ENCODE measurements around the gene APLF. TPM values are rescaled to one million over a fixed set of nuclear protein-coding genes. Genes with fewer than 3 reads are reported as not detected.

APLF gene
- total RNA-seq, 1 donor, result 8.6 TPM

DNA sequence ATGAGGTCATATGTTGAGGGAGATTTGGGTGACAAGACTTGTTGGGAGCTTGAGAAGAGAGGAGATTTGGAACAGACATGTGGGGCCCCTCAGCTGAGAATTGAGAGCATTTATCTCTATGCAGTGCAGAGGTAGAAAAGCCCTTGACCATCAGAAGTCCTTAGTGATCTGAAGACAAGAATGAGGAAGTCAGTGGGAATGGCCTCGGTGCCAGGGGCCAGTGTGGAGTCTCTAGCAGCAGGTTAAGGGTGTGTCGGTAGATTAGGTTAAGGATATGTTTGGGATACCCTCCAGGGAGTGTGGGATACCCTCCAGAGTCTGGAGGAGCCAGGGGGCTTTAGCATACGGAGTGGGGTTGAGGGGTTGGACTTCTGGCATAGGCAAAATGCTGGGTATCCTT, 41.9 kb upstream of the APLF start:
- DNase-seq (ENCODE audit: low read depth), result no peak
- no peak overlapping the region for H3K4me3 ChIP-seq (ENCODE audit: low read depth, low read length)
- TF ChIP-seq, protein P1, sequence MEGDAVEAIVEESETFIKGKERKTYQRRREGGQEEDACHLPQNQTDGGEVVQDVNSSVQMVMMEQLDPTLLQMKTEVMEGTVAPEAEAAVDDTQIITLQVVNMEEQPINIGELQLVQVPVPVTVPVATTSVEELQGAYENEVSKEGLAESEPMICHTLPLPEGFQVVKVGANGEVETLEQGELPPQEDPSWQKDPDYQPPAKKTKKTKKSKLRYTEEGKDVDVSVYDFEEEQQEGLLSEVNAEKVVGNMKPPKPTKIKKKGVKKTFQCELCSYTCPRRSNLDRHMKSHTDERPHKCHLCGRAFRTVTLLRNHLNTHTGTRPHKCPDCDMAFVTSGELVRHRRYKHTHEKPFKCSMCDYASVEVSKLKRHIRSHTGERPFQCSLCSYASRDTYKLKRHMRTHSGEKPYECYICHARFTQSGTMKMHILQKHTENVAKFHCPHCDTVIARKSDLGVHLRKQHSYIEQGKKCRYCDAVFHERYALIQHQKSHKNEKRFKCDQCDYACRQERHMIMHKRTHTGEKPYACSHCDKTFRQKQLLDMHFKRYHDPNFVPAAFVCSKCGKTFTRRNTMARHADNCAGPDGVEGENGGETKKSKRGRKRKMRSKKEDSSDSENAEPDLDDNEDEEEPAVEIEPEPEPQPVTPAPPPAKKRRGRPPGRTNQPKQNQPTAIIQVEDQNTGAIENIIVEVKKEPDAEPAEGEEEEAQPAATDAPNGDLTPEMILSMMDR (IDR thresholded peaks at IDR 0.05; ENCODE audit: insufficient read depth, low read depth, low read length), result no peak

DNA sequence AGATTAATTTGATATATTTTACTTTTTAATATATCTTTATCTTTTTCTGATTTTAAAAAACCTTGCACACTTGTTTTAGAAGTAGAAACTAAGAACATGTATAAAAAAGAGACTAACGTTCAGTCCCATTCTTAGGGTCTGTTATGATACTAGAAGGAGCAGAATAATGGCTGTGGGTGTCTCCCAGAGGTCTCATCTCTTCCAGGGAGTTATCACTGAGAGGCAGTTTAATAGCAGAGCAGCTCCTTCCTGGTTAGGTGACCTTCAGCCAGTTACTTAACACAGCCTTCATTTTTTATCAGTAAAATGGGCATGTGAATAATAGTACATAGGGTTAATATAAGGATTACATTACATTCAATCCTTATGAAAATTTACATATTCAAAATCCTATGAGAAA, 40.9 kb upstream of the APLF start:
- no peak overlapping the region for H3K4me3 ChIP-seq (ENCODE audit: low read depth, low read length)
- TF ChIP-seq, protein P1 (IDR thresholded peaks at IDR 0.05; ENCODE audit: insufficient read depth, low read depth, low read length), result no peak
- no peak for DNase-seq (ENCODE audit: low read depth)

DNA sequence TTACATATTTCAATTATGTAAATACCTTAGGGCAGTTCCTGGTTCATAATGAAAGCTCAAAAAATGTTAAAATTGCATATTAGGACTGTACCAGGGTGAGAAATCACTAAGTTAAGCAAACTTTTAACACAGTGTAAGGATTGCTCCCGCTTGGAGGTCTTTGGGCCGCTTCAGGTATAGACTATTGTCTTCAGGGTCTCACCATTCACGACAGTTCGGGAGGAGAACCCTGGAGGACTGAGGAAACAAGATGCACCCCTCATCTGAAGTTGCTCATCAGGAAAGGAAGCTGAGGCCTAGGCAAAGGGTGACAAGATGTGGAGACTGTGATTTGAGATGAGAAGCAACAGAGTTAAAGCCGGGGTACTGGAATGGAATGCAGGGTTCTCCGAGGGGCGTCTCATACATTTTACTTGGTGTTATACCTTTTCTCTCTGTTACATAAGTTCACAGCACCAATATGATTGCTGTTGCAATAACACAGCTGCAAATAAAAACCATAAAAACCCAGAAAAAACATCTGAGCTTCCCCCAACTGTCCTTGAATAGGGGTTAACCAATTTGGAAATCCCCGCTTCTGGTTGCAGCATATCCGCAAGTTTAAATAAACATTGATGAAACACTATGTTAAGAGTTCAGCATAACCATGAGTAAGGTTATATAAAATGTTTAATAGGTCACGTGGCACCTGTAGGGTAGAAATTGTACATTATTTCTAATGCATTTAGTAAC, 40.4 kb upstream of the APLF start:
- TF ChIP-seq, protein P1 (IDR thresholded peaks at IDR 0.05; ENCODE audit: insufficient read depth, low read depth, low read length), result no peak
- DNase-seq (ENCODE audit: low read depth), result peak; percentile 88
- no peak overlapping the region for H3K4me3 ChIP-seq (ENCODE audit: low read depth, low read length)

DNA sequence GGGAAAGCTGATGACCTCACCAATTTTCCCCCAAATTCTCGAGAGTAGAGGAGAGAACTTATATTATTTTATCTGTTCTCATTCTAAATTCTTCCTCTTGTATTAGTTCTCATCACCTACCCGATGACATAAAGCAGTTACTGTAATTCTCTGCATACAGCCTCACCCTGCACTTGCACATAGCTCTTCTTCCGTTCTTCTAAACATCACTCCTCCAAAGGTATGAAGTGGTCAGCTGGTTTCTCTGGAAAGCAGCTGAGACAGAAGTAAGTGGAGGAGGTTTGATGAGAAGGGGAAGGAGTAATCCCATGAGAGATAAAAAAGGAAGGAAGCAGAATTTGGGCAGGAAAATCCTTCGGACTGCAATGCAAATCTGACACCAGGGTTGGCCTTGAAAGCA, 39.3 kb upstream of the APLF start:
- no peak overlapping the region for H3K4me3 ChIP-seq (ENCODE audit: low read depth, low read length)
- TF ChIP-seq, protein P1 (IDR thresholded peaks at IDR 0.05; ENCODE audit: insufficient read depth, low read depth, low read length), result no peak
- DNase-seq (ENCODE audit: low read depth), result peak; percentile 10

DNA sequence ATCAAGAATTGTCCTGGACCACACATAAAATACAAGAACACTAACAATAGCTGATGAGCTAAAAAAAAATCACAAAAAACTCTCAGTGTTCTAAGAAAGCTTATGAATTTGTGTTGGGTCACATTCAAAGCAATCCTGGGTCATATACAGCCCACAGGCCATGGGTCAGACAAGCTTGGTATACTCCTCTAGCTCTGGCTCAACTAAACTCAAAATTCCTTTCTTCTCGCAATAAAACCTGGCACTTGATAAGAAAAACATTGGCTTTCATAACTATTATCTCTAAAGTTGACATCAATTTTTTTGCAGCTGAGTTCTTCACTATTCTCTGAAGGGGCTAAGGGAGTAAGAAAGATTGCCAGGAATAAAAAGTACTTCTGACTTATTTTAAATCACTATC, 38.6 kb upstream of the APLF start:
- H3K4me3 ChIP-seq (ENCODE audit: low read depth, low read length), result no peak overlapping the region
- DNase-seq (ENCODE audit: low read depth), result peak; percentile 13
- TF ChIP-seq, protein P1 (IDR thresholded peaks at IDR 0.05; ENCODE audit: insufficient read depth, low read depth, low read length), result no peak

DNA sequence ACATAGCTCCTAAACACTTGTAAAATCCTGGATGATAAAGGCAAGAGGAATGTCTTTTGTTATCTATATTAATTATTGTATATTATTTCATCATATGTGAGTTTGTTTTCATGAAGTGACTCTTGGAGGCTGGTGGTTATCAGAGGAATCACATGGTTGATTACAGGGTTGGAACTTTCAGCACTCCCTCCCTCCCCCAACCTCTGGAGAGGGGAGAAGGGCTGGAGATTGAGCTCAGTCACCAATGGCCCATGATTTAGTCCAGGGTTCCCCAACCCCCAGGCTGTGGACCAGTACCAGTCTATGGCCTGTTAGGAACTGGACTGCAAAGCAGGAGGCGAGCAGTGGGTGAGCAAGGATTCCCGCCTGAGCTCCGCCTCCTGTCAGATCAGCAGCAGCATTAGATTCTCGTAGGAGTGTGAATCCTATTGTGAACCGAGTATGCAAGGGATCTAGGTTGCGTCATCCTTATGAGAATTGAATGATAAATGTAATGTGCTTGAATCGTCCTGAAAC, 38.0 kb upstream of the APLF start:
- H3K4me3 ChIP-seq (ENCODE audit: low read depth, low read length), result no peak overlapping the region
- TF ChIP-seq, protein P1 (IDR thresholded peaks at IDR 0.05; ENCODE audit: insufficient read depth, low read depth, low read length), result no peak
- peak; percentile 47 for DNase-seq (ENCODE audit: low read depth)
